Kasumi-1 (cell line): ENCODE measurements around the gene ATP5PB.
A peak's percentile ranks its signal among the peaks of the same experiment; 100 is the strongest.

ENCODE experiments used
- DNase-seq, 2 experiments: peaks; one replicate each; lab custom pipeline; 2025; lab: John Stamatoyannopoulos, UW

Gene ATP5PB

GRCh38 chr1:111476214-111476613 lies 26.9 kb downstream of the ATP5PB start:
- no peak for DNase-seq

- peak; percentile 21 to 40 for DNase-seq
Measured at GRCh38 chr1:111476761-111477309, 27.6 kb downstream of the ATP5PB start.

GRCh38 chr1:111480674-111481073 lies 31.4 kb downstream of the ATP5PB start:
- peak; percentile 21 to 36 for DNase-seq

- peak; percentile 79 to 87 for DNase-seq
Measured at GRCh38 chr1:111481387-111482221, 32.3 kb downstream of the ATP5PB start.

GRCh38 chr1:111483166-111483565 lies 33.9 kb downstream of the ATP5PB start:
- no peak for DNase-seq

GRCh38 chr1:111483876-111484275 lies 34.6 kb downstream of the ATP5PB start:
- no peak for DNase-seq

GRCh38 chr1:111484391-111485026 lies 35.2 kb downstream of the ATP5PB start:
- no peak for DNase-seq

- no peak for DNase-seq
Measured at GRCh38 chr1:111486431-111486830, 37.2 kb downstream of the ATP5PB start.

- DNase-seq = no peak
Measured at GRCh38 chr1:111487133-111487532, 37.9 kb downstream of the ATP5PB start.

- DNase-seq = no peak
Measured at GRCh38 chr1:111488669-111489068, 39.4 kb downstream of the ATP5PB start.

GRCh38 chr1:111489604-111490003 lies 40.3 kb downstream of the ATP5PB start:
- DNase-seq = peak; percentile 20 to 23

- DNase-seq = no peak
Measured at GRCh38 chr1:111490220-111490619, 41.0 kb downstream of the ATP5PB start.

- DNase-seq = no peak
Measured at GRCh38 chr1:111491070-111491469, 41.8 kb downstream of the ATP5PB start.

- no peak for DNase-seq
Measured at GRCh38 chr1:111496398-111496797, 47.1 kb downstream of the ATP5PB start.

GRCh38 chr1:111497592-111497991 lies 48.3 kb downstream of the ATP5PB start:
- no peak for DNase-seq

GRCh38 chr1:111499026-111499785 lies 49.9 kb downstream of the ATP5PB start:
- no peak for DNase-seq

- DNase-seq = no peak
Measured at GRCh38 chr1:111501645-111502044, 52.4 kb downstream of the ATP5PB start.

GRCh38 chr1:111503585-111504060 lies 54.4 kb downstream of the ATP5PB start, which contains the start of the genes ADORA3 and TMIGD3:
TSS of gene ADORA3 (minus strand) at chr1:111503633. CDS start at chr1:111503354, 279 bp downstream.
TSS of gene TMIGD3 (minus strand) at chr1:111503633. CDS start at chr1:111503354, 279 bp downstream.
- DNase-seq = peak; percentile 80 to 85

- DNase-seq = no peak
Measured at GRCh38 chr1:111504097-111504496, 54.8 kb downstream of the ATP5PB start.

- DNase-seq = peak; percentile 25 to 28
Measured at GRCh38 chr1:111505641-111506119, 56.4 kb downstream of the ATP5PB start.

- no peak for DNase-seq
Measured at GRCh38 chr1:111506561-111506960, 57.3 kb downstream of the ATP5PB start.
